Measurements from ENCODE around the gene LKAAEAR1.

Gene LKAAEAR1

DNA sequence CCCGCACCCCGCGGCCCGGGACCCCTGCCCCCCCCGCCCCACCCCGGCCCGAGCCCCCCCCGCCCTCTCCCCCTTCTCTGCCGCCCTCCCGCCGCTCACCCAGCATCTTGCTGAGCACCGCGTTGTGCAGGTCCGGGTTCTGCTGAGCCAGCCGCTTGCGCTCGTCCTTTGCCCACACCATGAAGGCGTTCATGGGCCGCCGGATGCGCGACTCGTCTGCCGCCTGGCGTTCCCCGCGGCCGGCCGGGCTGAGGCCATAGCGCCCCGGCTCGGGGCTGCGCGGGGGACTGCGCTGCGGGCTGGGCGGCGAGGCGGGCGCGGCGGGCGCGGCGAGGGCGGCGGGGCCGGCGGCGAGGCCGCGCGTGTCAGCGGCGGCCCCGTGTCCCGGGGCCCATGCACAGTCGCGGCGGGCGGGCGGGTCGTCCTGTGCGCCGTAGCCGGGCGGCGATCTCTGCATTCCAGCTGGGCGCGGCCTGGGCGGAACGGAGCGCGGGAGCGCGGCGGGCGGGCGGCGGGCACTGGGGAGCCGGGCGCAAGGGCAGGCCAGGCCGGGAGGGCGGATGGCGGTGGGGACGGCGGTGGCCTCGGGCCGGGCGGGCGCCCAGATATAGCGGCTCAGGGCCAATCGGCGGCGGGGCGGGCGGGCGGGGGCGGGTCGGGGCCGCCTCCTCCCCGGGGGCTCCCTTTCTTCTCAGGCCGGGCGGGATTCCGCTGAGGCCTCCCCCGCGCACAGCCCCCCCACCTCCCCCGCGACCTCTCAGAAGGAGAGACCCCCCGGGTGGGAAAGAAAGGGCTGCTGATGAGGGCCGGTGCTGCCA is 34.9 kb downstream of the LKAAEAR1 start, which contains the start of gene SOX18:
SOX18 (minus strand) TSS at position 580 of the 818 bp plus-strand sequence; CDS start at position 457, 123 bp downstream.
- H3K9me3 ChIP-seq (ENCODE audit: low read length), result no peaks in the 10 kb centered on the region
- H3K4me1 ChIP-seq (ENCODE audit: insufficient read depth, low read length), result peaks cover 11% of the 10 kb centered on the region
- peaks cover 92% of the 10 kb centered on the region for H3K27me3 ChIP-seq (ENCODE audit: insufficient read depth, low read length)
- H3K4me3 ChIP-seq (ENCODE audit: low read length), result no peak within 1 kb of the TSS
- no peak within 1 kb of the TSS for H2AFZ ChIP-seq (ENCODE audit: low read depth, low read length)
- H3K36me3 ChIP-seq (ENCODE audit: insufficient read depth, low read length), result no peaks in the 10 kb centered on the region

- no peak overlapping the region for H3K4me3 ChIP-seq (ENCODE audit: low read length)
- H3K27me3 ChIP-seq (ENCODE audit: insufficient read depth, low read length), result peaks cover 90% of the 10 kb centered on the region
- peaks cover 8% of the 10 kb centered on the region for H3K4me1 ChIP-seq (ENCODE audit: insufficient read depth, low read length)
- no peaks in the 10 kb centered on the region for H3K36me3 ChIP-seq (ENCODE audit: insufficient read depth, low read length)
- H2AFZ ChIP-seq (ENCODE audit: low read depth, low read length), result no peak overlapping the region
- H3K9me3 ChIP-seq (ENCODE audit: low read length), result no peaks in the 10 kb centered on the region
Observed at GRCh38 chr20:64048402-64049044, 35.7 kb downstream of the LKAAEAR1 start.

DNA sequence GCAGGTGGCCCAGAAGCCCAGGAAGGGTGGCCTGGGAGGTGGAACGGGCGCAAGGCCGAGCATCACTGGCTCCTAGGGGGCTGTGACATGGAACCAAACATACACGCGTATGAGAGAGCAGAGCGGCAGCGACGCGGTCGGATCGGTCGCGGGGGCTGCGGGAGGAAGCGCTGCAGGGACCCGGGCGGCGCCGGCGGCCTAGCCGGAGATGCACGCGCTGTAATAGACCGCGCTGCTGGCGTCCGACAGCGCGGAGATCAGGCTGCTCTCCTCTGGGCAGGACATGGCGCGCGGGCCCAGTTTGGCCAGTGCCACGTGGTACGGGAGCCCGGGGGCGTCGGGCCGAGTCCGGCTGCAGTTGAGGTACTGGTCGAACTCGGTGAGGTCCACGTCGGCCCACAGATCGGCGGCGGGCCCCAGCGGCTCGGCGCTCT is 36.2 kb downstream of the LKAAEAR1 start:
- Histone ChIP-seq H3K4me1 (ENCODE audit: insufficient read depth, low read length) (peaks cover 8% of the 10 kb centered on the region), H3K9me3 (ENCODE audit: low read length) (no peaks in the 10 kb centered on the region), H3K36me3 (ENCODE audit: insufficient read depth, low read length) (no peaks in the 10 kb centered on the region), H3K4me3 (ENCODE audit: low read length) (no peak overlapping the region), H3K27me3 (ENCODE audit: insufficient read depth, low read length) (peaks cover 87% of the 10 kb centered on the region), H2AFZ (ENCODE audit: low read depth, low read length) (no peak overlapping the region)

DNA sequence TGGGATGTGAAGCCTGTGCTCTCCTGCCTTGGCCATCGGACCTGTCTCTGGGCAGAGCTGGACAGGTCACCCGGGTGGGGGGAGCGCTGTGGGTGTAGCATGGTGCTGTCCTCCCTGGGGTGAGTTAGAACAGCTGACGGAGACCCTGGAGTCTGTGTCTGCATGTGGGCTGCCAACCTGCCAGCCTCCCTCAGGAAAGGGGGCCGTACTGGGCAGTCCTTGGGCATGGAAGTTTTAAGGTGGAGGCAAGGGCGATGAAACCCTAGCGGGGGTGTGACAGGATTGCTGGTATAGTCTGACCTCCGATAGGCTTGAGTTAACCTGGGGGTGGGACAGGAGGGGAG is 37.2 kb downstream of the LKAAEAR1 start:
- Histone ChIP-seq H3K27me3 (ENCODE audit: insufficient read depth, low read length) (peaks cover 83% of the 10 kb centered on the region), H3K4me3 (ENCODE audit: low read length) (no peak overlapping the region), H2AFZ (ENCODE audit: low read depth, low read length) (no peak overlapping the region), H3K9me3 (ENCODE audit: low read length) (no peaks in the 10 kb centered on the region), H3K4me1 (ENCODE audit: insufficient read depth, low read length) (peaks cover 10% of the 10 kb centered on the region), H3K36me3 (ENCODE audit: insufficient read depth, low read length) (no peaks in the 10 kb centered on the region)

DNA sequence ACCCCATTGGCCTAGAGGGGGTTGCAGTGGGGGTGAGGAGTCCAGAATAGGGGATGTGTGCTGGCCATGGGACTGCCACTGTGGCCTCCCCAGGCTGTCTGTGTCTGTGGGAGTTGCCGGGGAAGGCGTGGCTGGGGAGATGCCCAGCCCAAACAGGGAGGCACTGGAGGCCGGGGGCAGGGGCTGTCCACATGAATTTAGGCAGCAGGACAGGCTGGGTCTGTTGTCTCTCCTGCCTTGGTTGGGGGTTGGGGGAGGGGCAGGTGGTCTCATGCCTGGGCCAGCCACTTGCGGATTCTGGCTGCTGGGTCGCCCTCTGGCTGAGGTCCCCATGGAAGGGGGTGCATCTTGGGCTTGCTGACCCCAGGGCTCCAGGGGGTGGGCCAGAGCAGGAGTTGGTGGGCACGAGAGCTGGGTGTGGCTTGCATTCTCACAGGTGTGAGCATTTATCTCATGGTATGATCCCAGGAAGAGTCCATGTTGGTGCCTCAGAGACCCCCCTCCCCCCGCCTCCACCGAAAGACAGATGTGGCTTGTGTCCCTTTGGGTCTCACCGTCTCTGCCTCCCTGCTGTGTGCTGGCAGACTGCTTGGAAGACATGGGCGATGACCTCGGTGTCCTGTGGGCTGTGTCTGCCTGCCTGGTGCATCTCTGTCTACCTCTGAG is 38.7 kb downstream of the LKAAEAR1 start:
- Histone ChIP-seq H3K36me3 (ENCODE audit: insufficient read depth, low read length) (no peaks in the 10 kb centered on the region), H3K4me3 (ENCODE audit: low read length) (no peak overlapping the region), H2AFZ (ENCODE audit: low read depth, low read length) (no peak overlapping the region), H3K27me3 (ENCODE audit: insufficient read depth, low read length) (peaks cover 83% of the 10 kb centered on the region), H3K9me3 (ENCODE audit: low read length) (no peaks in the 10 kb centered on the region), H3K4me1 (ENCODE audit: insufficient read depth, low read length) (peaks cover 10% of the 10 kb centered on the region)

DNA sequence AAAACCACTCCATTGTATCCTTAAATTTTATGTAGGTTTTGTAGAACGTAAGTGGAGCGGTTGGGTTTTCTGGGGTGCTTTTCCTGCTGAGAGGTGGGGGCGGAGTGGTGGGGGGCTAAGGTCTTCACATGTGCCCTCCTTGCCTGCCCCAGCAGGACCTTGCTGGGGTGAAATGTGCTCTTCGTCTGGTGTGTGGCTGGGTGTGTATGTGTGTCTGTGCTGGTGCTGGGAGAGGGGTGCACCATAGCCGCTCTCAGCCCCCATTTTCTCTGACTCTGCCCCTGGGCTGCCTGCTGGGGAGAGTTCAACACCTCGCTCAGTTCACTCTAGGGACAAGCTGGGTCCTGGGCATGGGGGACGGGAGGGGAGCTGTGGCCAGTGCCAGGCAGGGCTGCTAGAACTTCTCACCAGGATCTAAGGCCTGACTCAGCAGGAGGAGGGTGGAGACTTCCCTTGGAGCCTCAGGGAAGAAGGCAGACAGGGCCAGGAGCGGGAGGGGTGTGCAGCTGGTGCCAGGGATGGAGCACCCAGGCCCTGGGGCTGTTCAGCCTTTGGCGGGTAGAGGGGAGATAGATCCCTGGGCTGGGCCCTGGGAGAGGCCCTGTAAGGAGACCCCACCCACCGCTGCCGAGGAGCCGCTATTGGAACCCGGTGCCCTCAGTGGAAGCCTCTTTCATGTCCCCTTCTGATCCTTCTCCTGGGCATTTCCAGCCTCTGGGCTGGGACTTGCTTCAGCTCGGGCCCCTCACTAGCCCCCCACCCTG is 39.5 kb downstream of the LKAAEAR1 start:
- Histone ChIP-seq H3K36me3 (ENCODE audit: insufficient read depth, low read length) (no peaks in the 10 kb centered on the region), H3K27me3 (ENCODE audit: insufficient read depth, low read length) (peaks cover 83% of the 10 kb centered on the region), H3K4me1 (ENCODE audit: insufficient read depth, low read length) (peaks cover 5% of the 10 kb centered on the region), H2AFZ (ENCODE audit: low read depth, low read length) (no peak overlapping the region), H3K4me3 (ENCODE audit: low read length) (no peak overlapping the region), H3K9me3 (ENCODE audit: low read length) (no peaks in the 10 kb centered on the region)

DNA sequence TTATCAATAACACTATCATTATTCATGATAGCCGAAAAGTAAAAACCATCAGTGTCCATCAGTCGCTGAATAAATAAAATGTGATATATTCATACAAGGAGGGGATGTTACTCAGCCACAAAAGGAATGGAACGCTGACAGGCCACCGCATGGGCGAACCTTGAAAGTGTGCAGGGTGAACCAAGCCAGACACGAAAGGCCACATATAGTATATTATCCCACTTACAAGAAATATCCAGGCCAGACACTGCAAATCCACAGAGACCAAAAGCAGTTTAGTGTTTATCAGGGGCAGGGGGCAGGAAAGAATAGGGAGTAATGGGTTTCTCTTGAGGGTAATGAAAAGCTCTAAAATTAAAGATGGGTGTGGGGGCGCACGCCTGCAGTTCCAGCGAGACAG is 40.4 kb downstream of the LKAAEAR1 start:
- H3K4me1 ChIP-seq (ENCODE audit: insufficient read depth, low read length), result peaks cover 11% of the 10 kb centered on the region
- no peak overlapping the region for H2AFZ ChIP-seq (ENCODE audit: low read depth, low read length)
- H3K4me3 ChIP-seq (ENCODE audit: low read length), result no peak overlapping the region
- no peaks in the 10 kb centered on the region for H3K36me3 ChIP-seq (ENCODE audit: insufficient read depth, low read length)
- no peaks in the 10 kb centered on the region for H3K9me3 ChIP-seq (ENCODE audit: low read length)
- H3K27me3 ChIP-seq (ENCODE audit: insufficient read depth, low read length), result peaks cover 87% of the 10 kb centered on the region

GRCh38 chr20:64042054-64042781 is 42.0 kb downstream of the LKAAEAR1 start:
- Histone ChIP-seq H2AFZ (ENCODE audit: low read depth, low read length) (no peak overlapping the region), H3K4me1 (ENCODE audit: insufficient read depth, low read length) (peaks cover 11% of the 10 kb centered on the region), H3K4me3 (ENCODE audit: low read length) (no peak overlapping the region), H3K36me3 (ENCODE audit: insufficient read depth, low read length) (no peaks in the 10 kb centered on the region), H3K27me3 (ENCODE audit: insufficient read depth, low read length) (peaks cover 81% of the 10 kb centered on the region), H3K9me3 (ENCODE audit: low read length) (no peaks in the 10 kb centered on the region)

DNA sequence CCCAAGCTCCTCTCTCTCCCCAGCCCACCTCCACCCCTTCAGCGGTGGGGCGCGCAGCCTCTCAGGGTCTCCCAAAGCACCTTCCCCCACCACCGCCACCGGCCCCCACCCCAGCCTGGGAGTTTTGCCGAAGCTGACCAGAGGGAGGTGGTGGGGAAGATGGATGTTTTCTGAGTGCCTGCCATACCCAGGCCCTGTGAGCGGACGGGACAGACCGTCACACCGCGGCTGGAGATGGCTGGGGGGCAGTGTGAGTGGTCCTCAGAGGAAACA is 42.5 kb downstream of the LKAAEAR1 start:
- Histone ChIP-seq H3K4me3 (ENCODE audit: low read length) (no peak overlapping the region), H3K27me3 (ENCODE audit: insufficient read depth, low read length) (peaks cover 76% of the 10 kb centered on the region), H3K4me1 (ENCODE audit: insufficient read depth, low read length) (peaks cover 13% of the 10 kb centered on the region), H3K36me3 (ENCODE audit: insufficient read depth, low read length) (no peaks in the 10 kb centered on the region), H2AFZ (ENCODE audit: low read depth, low read length) (no peak overlapping the region), H3K9me3 (ENCODE audit: low read length) (no peaks in the 10 kb centered on the region)

- Histone ChIP-seq H3K36me3 (ENCODE audit: insufficient read depth, low read length) (no peaks in the 10 kb centered on the region), H3K9me3 (ENCODE audit: low read length) (no peaks in the 10 kb centered on the region), H3K4me1 (ENCODE audit: insufficient read depth, low read length) (peaks cover 18% of the 10 kb centered on the region), H3K4me3 (ENCODE audit: low read length) (no peak overlapping the region), H3K27me3 (ENCODE audit: insufficient read depth, low read length) (peaks cover 71% of the 10 kb centered on the region), H2AFZ (ENCODE audit: low read depth, low read length) (no peak overlapping the region)
Observed at GRCh38 chr20:64041040-64041780, 43.0 kb downstream of the LKAAEAR1 start.

- H3K9me3 ChIP-seq (ENCODE audit: low read length), result no peaks in the 10 kb centered on the region
- no peaks in the 10 kb centered on the region for H3K36me3 ChIP-seq (ENCODE audit: insufficient read depth, low read length)
- H3K27me3 ChIP-seq (ENCODE audit: insufficient read depth, low read length), result peaks cover 63% of the 10 kb centered on the region
- H2AFZ ChIP-seq (ENCODE audit: low read depth, low read length), result no peak overlapping the region
- peaks cover 18% of the 10 kb centered on the region for H3K4me1 ChIP-seq (ENCODE audit: insufficient read depth, low read length)
- no peak overlapping the region for H3K4me3 ChIP-seq (ENCODE audit: low read length)
Observed at GRCh38 chr20:64040231-64041039, 43.8 kb downstream of the LKAAEAR1 start.

Measured in neuron (in vitro differentiated cells).